ENCODE results near the gene SLC41A3.
A peak's percentile ranks its signal among the peaks of the same experiment; 100 is the strongest.

Gene SLC41A3

DNA sequence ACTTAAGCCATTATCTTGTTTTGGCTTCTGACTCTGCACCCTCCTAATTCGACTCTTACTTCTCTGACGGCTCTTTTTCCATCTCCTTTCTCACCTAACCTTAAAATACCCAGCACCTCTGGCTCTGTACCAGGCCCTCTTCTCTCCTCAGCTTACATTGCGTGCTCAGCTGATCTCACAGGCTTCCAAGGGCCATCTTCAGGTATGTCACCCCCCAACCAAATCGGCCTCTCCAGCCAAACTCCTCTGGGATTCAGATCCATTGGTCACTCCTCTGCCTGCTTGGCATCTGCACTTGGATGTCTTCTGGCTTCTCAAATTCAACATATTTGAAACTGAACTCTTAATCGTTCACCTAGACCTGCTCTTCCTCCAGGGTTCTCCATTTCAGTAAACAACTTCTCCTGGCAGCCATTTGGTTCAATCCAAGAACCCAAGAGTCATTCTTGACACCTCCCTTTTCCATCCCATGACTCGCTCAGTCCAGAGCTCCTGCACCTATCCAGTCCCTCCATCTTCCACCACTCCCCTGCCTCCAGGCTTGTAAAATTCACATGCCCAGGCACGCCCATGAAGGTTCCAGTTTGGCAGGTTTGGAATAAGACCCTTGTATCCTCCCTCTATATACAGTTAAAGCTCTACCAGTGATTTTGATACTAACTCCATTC is 35.2 kb upstream of the SLC41A3 start:
- peak; percentile 5 for DNase-seq

- DNase-seq = no peak
Observed at GRCh38 chr3:126118591-126118990, 34.7 kb upstream of the SLC41A3 start.

- DNase-seq = no peak
Observed at GRCh38 chr3:126117786-126118185, 33.9 kb upstream of the SLC41A3 start.

DNA sequence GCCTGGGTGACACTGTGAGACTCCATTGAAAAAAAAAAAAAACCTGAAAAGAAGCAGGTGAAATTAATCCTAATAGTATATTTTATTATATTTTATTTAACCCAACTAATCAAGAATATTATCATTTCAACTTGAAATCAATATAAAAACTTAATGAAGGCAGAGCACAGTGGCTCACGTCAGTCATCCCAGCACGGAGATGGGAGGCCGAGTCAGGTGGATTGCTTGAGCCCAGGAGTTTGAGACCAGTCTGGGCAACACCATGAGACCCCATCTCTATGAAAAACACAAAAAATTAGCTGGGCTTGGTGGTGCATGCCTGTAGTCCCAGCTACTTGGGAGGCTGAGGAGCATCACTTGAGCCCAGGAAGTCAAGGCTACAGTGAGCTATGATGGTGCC is 33.3 kb upstream of the SLC41A3 start:
- no peak for DNase-seq

- DNase-seq = no peak
Observed at GRCh38 chr3:126116526-126116925, 32.6 kb upstream of the SLC41A3 start.

DNA sequence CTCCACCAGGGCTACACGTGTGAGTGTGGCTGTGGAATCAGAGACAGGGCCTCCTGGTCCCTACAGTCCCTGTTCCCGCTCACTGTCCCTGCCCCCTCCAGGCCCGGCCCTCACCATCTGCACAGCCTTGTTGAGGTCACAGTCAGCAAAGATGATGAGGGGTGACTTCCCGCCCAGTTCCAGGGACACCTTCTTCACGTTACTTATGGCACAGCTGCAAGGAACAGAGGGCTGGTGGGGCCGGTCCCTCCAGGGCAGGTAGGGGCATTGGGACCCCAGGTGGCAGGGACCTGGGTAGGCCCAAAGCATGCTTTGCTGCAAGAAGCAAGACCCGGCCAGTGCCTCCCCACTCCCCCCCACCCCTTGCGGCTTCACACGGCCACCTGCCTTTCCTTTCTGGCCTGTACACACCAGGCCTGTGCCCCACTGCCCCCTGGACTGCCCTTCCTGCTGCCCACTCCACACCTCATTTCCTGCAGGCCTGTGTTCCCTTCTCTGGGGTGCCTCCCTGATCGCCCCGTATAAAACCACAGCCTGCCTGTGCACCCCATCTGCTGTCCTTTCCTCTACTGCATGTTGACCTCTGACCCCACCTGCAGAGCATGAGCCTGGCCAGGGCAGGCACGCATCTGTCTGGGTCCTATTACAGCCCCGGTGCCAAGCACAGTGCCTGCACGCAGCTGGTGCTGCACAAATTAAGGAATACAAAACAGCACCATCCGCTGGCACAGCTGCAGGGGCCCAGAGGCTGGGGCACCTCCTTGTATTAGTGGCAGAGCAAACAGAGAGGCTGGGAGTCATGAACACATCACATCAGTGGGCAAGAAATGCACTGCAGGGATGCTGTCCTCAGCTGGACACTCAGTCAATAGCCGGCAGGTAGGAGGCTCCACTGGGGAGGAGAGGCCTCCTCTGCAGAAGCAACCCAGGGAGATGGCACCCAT is 30.8 kb upstream of the SLC41A3 start:
- DNase-seq = no peak

GRCh38 chr3:126113733-126114442 is 30.0 kb upstream of the SLC41A3 start:
- DNase-seq = no peak

GRCh38 chr3:126113238-126113555 is 29.3 kb upstream of the SLC41A3 start:
- no peak for DNase-seq

DNA sequence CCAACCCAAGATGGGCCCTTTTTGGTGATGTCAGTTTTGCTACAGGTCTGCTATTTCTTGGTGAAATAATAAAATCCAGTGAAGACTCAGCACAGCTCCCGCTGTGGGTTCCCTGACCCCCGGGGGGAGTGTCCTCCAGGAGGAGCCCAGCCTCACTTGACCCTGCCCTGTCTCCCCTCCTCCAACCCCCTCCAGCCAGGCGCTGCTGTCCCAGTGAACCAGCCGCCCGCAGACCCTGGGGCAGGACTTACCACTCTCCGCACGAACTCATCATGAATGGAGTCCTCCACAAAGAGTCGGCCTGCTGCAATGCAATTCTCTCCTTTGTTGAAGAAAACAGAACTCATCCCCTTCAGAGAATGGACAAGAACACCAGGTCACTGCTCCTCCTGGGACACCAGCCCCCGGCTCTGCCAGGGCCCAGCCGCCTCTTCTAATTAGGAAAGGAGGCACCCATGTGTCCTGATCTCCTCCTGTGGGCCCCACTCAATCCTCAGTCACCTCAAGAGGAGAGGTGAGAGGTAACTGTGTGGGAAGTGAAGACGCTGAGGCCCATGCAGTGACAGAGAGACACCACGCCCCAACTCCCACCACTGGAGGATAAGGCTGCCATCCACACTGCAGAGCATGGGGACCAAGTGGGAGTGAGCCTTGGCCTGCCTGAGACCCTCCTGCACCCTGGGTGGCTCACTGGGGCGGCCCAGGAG is 28.8 kb upstream of the SLC41A3 start:
- no peak for DNase-seq

DNA sequence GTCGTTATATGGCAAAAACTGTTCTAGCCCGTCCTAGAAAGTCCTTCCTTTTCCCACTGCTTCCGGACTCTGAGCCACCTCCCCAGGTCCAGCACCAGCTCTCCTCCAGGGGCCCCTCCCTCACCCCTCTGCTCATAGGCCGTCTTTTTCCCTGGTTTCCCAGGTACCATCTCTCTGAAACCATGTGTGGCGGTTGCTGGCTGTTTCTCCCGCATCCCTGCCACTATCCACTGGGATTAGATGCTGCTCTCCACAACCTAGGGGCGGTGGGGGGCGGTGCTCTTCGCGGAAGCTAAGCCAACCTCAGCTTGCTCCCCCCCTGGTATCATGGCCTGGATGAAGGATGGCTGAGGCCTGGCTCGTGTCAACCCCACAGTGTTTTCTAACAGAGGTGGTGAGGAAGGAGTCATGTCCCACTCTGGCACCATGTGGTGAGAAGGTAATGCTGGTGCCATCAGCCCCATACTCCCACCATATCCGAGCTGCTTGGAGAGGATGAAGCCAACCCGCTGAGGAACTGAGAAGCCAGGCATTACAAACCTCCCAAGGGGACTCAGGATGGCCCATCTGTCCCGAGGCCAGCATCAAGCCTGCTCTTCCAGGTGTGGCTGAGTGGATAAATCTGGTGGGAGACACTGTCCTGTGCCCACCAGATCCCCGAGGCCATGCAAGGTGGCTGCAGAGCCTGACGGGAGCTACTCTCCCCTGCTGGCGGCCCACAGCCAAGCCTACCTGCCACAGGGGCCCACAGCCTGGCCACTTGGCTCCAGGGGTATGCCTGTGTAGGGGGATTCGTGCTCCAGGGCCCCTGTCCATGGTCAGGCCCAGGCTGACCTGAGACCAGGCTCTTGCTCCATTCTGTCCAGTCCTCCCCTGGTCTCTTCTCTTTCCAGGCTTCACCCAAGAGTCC is 27.9 kb upstream of the SLC41A3 start:
- DNase-seq = no peak

GRCh38 chr3:126111126-126111551 is 27.2 kb upstream of the SLC41A3 start:
- no peak for DNase-seq

- DNase-seq = no peak
Observed at GRCh38 chr3:126110431-126111125, 26.7 kb upstream of the SLC41A3 start.

- DNase-seq = no peak
Observed at GRCh38 chr3:126109880-126110235, 25.9 kb upstream of the SLC41A3 start.

- no peak for DNase-seq
Observed at GRCh38 chr3:126109146-126109879, 25.4 kb upstream of the SLC41A3 start.

DNA sequence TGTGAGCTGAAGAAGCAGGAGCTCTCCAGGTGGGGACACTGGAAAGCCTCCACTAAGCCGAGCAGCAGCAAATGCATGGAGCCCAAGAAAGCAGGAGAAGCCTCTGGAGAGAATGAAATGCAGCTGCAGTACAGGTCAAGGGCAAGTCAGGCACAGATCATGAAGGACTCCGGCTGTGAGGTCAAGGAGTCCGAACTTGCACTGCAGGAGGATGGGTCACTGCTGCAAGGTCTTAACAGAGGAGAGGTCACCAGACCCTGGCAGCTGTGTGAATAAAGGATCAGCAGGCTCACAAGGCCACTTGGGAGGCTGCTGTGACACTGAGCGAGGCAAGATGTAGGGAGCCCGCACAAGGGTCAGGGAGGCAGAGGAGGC is 24.7 kb upstream of the SLC41A3 start:
- no peak for DNase-seq

DNA sequence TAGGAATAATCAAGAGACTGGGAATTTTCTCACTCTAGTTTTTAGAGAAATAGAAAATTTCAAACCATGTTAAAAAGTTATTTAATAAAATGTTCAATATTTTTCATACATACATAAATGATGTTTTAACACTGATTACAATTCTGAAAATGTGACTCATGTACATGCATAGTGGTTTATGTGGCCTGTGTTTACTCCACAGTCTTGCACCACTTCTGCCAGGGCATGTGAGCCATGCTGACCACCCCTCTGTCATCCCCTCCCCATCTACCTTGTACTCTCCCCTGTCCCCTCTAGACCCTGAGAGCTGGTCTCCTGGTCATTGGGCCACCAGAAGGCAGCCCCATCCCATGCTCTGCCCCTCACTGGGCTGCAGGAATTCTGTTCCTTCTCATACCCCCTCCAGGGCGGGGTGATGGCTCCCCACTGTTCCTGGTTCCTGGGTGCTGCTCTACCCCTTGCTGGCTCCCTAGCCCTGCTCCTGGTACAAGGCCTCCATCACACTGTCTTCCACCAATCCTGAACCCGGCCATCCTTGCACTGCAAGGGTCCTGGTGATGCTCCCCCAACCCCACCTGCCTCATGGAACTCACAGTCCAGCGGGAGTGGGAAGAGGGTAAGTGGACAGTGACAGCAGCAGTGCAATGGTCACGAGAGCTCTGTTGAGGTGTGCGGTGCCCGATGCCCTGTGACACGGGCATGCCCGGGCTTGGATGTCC is 24.2 kb upstream of the SLC41A3 start:
- no peak for DNase-seq

DNA sequence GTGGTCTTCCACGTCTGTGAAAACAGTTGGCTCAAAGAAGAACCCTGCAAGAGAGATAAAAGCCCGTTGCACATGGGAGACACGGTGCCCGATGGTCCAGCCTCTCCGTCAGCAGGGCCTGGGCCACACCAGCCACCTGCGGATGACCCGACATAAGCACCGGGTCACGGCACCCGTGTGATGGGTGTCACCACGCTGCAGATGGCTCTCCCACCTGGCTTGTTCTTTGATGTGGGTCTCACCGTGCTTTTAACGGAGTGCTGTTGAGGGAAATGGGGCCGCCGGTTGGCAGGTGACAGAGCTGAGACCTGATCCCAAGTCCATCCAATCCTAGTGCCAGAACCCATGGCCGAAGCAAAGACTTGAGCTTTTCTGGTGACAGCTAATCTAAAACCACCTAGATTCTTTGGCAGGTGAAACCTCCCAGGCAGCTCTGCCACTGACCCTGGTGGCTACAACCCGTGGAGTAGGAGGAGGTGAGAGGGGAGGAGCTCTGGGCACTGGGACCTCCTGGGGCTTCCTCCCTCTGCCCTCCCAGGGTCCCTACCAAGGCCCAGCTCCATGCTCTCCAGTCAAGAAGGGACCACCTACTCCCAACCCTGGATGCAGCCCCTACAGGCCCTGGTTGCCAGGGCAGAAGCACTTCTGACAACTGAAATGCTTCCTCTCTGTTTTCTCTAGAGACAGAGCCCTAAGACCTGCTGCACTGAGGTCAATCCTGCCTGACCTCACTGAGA is 23.4 kb upstream of the SLC41A3 start:
- no peak for DNase-seq

DNA sequence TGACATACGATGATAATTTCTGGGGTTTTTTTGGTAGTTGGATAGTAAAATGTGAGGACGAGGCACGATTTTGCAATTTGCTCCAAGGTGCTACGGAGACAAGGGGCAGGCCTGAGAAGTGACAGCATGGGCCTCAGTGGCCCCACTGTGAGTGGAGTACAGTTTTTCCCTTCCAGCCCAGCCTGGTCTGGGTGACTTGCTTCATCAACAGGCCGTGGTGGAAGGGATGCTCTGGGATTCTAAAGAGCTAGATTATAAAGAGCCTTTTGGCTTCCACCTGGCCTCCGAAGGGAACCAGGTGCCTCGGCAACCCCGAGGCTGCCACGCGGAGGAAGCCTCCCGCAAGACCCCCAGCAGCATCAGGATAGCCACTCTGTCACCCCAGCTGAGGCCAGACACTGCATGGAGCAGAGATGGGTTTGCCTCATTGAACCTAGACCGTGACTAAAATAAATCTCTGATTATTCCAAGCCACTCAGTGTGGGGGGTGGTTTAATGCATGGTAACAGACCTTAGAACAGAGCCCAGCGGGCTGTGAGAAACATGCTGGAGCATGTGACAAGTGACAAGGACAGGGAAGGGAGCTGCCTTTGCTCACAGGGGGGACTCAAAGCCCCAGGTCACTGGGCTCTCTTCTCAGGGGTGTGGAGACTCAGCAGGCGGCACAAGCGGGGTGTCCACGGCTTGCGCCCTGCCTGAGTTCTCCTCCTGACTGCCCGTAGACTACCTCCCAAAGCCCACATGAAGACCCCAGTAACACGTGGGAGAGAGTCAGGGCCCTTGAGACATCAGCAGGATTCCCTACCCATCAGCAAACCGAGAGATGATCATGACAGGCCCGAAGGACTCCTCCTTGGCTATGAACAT is 22.6 kb upstream of the SLC41A3 start:
- DNase-seq = no peak
